Hepatocyte (in vitro differentiated cells): ENCODE measurements around the gene SLC23A2.

ENCODE experiments used
- EZH2phosphoT487 ChIP-seq: fragments of 200-600 bp; sonication (generic); IDR thresholded peaks from one replicate; pipeline ENCODE4 v1.6.1; 2018; ENCODE audit warnings: antibody characterized with exemption, mild to moderate bottlenecking, low read depth, moderate library complexity; ENCODE audit not compliant: unreplicated experiment, severe bottlenecking
- TF ChIP-seq, protein P1 (sequence below): fragments of 200-600 bp; sonication (generic); IDR thresholded peaks from 2 replicates; pipeline ENCODE4 v1.5.1; 2016; ENCODE audit warnings: antibody characterized with exemption, mild to moderate bottlenecking; ENCODE audit not compliant: poor library complexity

DNA sequence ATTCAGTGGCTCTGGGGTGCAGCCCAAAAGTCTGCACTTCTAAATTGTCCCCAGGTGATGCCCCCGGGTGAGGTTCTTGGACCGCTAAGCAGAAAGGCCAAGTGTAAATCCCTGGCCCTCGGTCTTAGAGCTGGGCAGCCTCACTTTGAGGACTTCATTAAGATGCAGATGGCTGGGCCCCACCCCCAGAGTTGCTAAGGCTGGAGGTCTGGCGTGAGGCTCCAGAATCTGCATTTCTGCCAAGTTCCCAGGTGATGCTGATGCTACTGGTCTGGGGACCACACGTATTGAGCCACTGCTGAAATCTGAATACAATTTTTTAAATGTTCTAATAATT, 735 bp upstream of the SLC23A2 start:
- TF ChIP-seq, protein P1, sequence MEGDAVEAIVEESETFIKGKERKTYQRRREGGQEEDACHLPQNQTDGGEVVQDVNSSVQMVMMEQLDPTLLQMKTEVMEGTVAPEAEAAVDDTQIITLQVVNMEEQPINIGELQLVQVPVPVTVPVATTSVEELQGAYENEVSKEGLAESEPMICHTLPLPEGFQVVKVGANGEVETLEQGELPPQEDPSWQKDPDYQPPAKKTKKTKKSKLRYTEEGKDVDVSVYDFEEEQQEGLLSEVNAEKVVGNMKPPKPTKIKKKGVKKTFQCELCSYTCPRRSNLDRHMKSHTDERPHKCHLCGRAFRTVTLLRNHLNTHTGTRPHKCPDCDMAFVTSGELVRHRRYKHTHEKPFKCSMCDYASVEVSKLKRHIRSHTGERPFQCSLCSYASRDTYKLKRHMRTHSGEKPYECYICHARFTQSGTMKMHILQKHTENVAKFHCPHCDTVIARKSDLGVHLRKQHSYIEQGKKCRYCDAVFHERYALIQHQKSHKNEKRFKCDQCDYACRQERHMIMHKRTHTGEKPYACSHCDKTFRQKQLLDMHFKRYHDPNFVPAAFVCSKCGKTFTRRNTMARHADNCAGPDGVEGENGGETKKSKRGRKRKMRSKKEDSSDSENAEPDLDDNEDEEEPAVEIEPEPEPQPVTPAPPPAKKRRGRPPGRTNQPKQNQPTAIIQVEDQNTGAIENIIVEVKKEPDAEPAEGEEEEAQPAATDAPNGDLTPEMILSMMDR, result no peak
- TF ChIP-seq EZH2phosphoT487, result no peak
